Measurements from ENCODE around the gene AGBL2.
"Not testable (repeated sequence)": the region's sequence is repeated elsewhere in the genome, so short reads cannot be mapped to it uniquely, and the experiment has no call there.

AGBL2 gene

DNA sequence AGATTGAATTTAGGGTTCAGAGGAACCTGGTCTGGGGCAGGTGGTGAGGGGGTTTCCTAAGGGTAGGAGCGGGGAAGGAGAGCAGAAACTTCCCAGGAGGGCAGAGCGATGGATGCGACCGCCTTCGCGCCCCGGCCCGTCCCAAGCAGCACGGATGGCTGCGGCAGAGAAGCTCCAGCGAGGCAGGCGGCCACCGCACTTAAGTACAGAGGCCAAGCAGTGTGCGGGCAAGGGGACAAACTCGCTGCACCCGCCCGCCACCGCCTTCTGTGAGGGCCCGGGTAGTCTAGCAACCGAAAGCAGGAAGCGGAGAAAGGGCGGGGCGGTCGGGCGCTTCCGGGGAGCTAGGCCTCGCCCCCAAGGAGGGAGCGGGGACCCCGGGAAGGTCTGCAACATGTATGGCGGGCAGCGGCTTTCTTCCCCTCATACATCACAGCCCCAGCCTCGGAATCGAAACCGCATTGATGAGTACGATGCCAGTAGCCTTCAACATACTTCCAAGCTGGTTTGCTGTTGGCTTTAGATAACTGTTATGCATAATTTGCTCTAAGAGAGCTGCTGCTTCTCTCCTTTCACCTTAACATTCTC, at the start of gene AGBL2:
TSS of gene AGBL2 (minus strand) at position 288 of the 588 bp plus-strand sequence. CDS start 719 bp downstream, outside the sequence.
- DNase-seq (ENCODE audit: low read depth, low spot score): peak; percentile 15

DNA sequence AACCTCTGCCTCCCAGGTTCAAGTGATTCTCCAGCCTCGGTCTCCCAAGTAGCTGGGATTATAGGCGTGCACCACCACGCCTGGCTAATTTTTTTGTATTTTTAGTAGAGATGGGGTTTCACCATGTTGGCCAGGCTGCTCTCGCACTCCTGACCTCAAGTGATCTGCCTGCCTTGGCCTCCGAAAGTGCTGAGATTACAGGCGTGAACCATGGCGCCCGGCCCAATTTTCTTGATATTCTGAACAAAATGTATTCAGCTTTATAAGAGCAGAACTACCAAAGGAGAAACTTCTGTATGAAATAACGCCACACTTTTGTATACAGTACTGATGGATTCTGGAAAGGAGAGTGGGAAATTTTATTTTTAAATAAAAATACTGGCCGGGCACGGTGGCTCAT, 44.1 kb upstream of the AGBL2 start:
- not testable (repeated sequence) for DNase-seq (ENCODE audit: low read depth, low spot score)

GRCh38 chr11:47756208-47756607, 41.0 kb upstream of the AGBL2 start:
- no peak for DNase-seq (ENCODE audit: low read depth, low spot score)

DNA sequence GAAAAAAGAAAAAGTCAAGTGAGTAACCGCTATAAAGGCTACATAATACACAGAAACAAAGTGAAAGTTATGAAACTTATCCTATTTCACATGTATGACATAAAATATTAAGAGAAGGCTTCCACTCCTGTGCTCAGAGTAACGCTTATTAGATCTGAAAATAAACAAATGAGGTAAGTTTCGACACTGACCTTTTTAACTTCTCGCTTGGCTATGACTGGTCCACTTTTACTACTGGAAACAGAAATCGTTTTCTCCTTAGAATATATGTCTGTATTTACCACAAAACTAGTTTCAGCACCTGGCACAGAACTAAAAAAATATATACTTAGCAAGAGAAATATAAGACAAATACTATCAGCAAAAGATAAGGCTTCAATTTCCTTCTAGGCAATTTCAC, 35.6 kb upstream of the AGBL2 start:
- DNase-seq (ENCODE audit: low read depth, low spot score): no peak

- not testable (repeated sequence) for DNase-seq (ENCODE audit: low read depth, low spot score)
These were observed 27.3 kb upstream of the AGBL2 start for GRCh38 chr11:47742494-47742893.

- DNase-seq (ENCODE audit: low read depth, low spot score): not testable (repeated sequence)
These were observed 22.6 kb upstream of the AGBL2 start for GRCh38 chr11:47737817-47738216.

DNA sequence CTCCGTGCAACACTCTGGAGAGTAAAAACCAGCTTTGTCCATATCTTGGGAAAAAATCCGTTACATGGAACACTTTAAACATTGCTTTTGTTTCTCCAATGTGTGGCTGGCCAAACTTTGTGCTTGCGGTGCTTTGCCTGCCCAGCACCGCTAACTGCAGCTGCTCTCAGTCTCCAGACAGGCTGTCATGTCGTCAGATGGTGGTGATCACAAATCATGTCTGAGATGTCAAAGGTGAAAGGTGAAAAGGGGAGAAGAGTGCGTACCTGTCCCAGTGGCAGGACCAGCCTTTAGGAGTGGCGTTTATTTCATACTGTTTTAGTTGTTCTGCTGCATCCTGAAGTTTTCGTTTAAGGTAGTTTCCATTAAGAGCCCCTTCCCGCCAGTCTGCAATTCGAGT, 17.1 kb upstream of the AGBL2 start:
- no peak for DNase-seq (ENCODE audit: low read depth, low spot score)

DNA sequence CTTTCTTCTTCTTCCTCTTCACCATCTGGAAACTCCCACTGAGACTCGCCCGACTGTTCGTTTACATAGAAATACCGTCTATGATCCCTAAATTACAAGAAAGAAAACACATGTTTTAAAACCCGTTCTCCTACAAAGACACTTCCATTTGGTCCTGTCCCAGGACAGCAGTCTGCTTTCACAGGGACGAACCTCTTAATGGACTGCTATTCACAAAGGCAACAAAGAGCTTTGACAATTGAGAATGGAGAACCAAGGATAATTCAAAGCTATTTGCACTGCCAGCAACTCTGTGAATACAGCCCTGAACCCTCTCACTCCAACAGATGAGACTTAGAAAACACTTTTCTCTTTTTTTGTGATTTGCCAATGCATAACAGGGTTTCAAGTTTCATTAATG, 16.3 kb upstream of the AGBL2 start:
- no peak for DNase-seq (ENCODE audit: low read depth, low spot score)

- no peak for DNase-seq (ENCODE audit: low read depth, low spot score)
These were observed 11.8 kb upstream of the AGBL2 start for GRCh38 chr11:47726878-47727514.

GRCh38 chr11:47726118-47726442, 10.9 kb upstream of the AGBL2 start:
- no peak for DNase-seq (ENCODE audit: low read depth, low spot score)

DNA sequence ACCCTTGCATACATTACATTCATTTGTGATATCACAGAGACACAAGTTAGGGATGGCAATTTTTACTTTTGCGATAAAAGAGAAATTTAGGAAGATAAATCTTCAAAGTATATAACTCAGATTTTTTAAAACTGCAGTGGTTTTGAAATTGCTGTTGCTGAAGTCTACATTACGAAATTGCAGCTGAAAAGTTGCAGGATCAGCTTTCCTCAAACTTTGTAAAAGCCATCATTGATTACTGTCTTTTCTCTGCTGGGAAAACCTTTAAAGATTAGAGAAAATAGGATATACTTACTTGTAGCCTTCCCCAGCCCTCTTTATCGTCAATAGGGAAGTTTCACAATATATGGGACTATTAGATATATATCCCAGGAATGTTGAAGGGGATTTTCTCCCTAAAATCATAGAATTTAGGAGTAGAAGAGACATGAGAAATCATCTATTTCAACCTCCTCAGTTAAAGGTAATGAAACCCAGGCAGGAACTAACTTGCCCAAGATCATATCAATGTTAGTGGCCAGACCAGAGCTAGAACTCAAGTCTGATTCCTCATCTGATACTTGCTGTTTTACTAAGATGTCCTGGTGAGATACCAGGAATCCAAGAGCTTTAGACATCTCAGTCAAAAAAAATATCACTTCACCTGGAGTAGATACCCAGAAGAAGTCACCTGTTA, 10.4 kb upstream of the AGBL2 start:
- no peak for DNase-seq (ENCODE audit: low read depth, low spot score)

- DNase-seq (ENCODE audit: low read depth, low spot score): no peak
These were observed 9.0 kb upstream of the AGBL2 start for GRCh38 chr11:47724041-47724729.

- no peak for DNase-seq (ENCODE audit: low read depth, low spot score)
These were observed 7.9 kb upstream of the AGBL2 start for GRCh38 chr11:47723041-47723440.

DNA sequence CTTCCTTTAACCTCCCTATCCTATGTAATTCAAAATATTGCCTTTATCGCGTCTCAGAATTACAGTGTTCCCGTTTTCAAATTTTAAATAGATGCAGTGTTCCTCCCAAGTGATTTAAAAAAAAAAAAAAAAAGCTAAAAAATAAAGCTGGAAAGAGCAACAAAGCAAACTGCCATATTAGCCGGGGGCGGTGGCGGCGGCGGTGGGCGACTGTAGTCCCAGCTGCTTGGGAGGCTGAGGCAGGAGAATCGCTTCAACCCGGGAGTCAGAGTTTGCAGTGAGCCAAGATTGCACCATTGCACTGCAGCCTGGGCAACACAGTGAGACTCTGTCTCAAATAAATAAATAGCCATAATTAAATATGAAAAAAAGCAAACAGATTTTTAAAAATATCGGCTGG, 5.5 kb upstream of the AGBL2 start:
- no peak for DNase-seq (ENCODE audit: low read depth, low spot score)

DNA sequence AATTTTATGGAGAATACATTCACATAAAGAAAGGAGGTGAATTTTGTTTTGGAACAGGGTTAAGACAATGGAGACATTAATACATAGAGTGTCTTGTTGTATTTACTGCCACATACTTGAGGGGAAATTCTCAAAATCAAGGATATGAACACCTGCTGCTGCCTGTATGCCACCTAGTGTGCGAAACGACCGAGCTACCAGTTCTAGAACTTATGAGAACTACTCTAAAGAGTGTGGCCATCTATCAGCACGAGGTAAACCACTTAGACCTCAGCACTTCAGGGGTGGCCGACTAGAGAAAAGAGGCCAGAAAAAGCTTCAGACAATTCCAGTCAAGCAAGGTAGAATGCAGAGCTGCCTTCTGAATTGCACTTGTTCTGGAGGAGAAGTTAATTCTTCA, 1.5 kb upstream of the AGBL2 start:
- no peak for DNase-seq (ENCODE audit: low read depth, low spot score)

- no peak for DNase-seq (ENCODE audit: low read depth, low spot score)
These were observed 551 bp downstream of the AGBL2 start for GRCh38 chr11:47714554-47715081.

DNA sequence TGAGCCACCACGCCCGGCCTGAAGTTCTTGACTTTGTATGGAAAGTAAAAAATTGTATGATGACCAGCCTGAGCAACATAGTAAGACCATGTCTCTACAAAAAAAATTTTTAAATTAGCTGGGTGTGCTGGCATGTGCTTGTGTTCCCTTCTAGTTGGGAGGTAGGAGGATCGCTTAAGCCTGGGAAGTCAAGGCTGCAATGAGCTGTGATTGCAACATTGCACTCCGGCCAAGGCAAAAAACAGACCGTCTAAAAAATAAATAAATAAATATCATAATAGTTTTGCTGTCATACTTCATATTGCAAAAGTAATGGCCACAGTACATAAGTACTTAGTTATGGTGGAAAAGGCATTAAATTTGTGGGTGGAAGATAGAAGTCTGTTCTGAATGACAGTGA, 3.4 kb downstream of the AGBL2 start:
- DNase-seq (ENCODE audit: low read depth, low spot score): no peak

DNA sequence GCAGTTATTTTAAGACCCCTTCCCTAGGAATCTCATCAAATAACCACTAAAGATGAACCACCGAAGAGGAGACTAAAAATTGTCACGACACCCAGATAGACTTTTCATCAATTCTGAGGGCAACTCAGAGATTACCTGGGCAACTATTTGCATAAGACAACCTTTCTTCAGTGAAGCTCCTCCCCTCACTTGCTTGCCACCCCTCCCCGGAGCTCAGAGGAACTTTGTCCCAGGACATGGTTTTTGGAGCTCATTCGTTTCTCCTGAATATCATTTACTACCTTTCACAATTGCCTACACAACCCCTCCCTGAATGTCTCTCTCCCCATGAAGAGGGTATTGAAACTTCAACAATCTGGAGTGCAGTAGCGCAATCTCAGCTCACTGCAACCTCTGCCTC, 3.9 kb downstream of the AGBL2 start:
- no peak for DNase-seq (ENCODE audit: low read depth, low spot score)

- DNase-seq (ENCODE audit: low read depth, low spot score): not testable (repeated sequence)
These were observed 7.8 kb downstream of the AGBL2 start for GRCh38 chr11:47707275-47707786.

- DNase-seq (ENCODE audit: low read depth, low spot score): no peak
These were observed 9.4 kb downstream of the AGBL2 start for GRCh38 chr11:47705721-47706120.

DNA sequence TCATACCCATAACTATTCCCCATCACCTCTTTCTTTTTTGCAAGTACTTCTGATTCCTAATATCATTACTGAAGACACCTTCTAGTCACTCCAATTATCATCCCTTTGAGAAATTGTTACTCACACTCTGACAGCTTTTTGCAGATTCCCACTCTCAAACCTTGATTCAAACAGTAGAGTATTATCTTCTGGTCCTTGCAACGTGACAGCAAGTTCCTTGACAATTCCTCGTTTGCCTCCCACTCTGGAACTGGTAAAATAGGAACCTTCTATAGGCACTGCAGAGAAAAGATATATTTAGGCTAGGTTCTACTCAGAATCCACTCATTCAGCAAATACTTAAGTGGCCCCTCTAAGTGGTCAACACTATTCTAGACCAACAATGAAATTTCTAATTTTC, 23.2 kb downstream of the AGBL2 start:
- no peak for DNase-seq (ENCODE audit: low read depth, low spot score)

DNA sequence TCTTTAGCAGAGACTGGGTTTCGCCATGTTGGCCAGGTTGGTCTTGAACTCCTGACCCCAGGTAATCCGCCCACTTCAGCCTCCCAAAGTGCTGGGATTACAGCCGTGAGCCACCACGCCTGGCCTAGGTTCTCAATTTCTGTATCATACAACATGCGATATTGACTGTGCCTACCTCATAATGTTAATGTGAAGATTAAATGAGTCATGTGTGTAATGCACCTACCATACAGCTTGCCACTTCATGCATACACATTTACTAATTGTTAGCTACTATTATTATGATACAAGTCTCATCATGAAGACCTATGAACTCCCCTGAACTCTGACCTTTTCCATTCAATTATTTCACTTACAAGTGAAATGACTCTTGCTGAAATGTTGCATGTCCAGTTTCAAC, 25.7 kb downstream of the AGBL2 start:
- no peak for DNase-seq (ENCODE audit: low read depth, low spot score)

Data from smooth muscle cell of the brain vasculature (primary cell).